HG02943 (cell line): ENCODE measurements around the gene GGA1.
"Not testable (repeated sequence)": the region's sequence is repeated elsewhere in the genome, so short reads cannot be mapped to it uniquely, and the experiment has no call there.

Source experiments
- ATAC-seq: cut with Tn5 transposase; IDR thresholded peaks from one replicate; pipeline ENCODE4 v1.9.1; 2021; ENCODE audit warnings: mild to moderate bottlenecking, low read depth, moderate library complexity; ENCODE audit not compliant: unreplicated experiment

Gene GGA1

DNA sequence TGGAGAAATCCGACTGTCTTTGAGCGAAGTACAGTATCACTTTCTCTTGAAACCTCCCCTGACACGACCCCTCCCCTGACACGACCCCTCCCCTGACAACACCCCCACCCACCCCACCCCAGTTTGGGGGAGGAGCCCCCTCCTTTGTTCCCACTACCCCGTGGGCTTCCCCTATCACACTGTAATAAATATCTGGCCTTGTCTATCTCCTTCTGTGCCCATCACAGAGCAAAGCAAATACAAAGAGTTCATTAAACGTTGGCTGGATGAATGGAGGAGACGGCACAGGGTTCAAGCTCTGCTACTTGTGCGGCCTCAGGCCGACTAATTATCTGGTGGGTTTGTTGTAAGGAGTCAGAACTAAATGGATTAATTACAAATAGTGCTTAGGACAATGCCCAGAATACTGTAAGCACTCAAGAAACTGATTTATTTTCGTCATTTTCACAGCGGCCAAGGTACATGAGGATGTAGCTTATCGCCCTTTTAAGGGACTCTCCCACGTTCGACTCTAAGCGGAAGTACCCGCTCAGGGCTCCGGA lies 628 bp upstream of the GGA1 start:
- no peak for ATAC-seq

DNA sequence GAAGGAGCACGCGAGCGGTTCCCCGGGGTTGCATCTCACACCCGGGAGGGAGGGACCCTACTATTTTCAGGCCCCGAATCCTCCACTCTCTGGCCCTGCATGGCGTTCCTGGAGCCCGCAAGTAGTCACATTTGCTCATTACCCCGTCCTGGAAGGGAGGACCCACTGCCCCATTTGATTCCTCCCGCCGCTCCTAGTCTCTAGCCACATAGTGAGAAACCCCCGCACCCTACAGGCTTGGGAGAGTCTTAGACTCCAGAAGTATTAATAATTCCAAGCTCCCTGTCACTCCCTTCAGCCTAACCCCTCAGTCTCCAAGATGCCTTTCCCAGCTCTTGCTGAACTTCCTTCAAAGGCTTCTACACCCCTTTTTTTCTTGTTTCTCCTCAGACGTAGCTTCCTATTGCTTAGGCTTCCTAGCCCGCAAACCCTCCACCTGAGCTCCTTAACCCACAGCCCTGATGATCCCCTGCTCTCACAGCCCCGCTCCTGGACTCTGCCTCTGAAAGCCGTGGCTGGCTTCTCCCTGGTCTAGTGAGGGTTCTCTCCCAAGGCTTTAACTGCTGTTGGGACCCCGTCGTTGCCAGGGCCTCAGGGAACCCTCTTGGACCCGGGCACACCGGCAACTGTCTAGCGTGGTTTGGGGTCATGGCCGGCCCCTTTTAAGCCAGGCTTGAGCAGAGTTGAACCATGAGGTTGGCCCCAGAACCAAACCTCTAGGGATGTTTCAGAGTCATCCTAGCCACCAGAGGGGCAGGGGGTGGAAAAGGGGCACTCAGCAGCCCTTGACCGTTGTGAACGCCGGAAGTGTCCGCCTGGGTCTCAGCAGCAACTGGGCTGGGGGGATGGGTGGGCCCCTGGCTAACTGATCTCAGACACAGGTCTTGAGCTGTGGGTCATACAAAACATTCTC lies 862 bp downstream of the GGA1 start:
- ATAC-seq: no peak

DNA sequence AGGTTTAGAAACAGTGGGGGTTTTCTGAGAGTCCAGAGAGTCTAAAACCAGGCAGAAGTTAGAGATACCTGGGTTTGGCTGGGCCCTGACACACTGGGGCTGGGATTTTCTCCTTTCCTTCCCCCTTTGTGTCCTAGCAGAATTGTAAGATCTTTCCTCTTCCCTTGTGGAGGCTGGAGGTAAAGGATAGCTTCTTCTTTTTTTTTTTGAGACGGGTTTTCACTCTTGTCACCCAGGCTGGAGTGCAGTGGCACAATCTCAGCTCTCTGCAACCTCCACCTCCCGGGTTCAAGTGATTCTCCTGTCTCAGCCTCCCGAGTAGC lies 1.5 kb downstream of the GGA1 start:
- ATAC-seq: not testable (repeated sequence)

DNA sequence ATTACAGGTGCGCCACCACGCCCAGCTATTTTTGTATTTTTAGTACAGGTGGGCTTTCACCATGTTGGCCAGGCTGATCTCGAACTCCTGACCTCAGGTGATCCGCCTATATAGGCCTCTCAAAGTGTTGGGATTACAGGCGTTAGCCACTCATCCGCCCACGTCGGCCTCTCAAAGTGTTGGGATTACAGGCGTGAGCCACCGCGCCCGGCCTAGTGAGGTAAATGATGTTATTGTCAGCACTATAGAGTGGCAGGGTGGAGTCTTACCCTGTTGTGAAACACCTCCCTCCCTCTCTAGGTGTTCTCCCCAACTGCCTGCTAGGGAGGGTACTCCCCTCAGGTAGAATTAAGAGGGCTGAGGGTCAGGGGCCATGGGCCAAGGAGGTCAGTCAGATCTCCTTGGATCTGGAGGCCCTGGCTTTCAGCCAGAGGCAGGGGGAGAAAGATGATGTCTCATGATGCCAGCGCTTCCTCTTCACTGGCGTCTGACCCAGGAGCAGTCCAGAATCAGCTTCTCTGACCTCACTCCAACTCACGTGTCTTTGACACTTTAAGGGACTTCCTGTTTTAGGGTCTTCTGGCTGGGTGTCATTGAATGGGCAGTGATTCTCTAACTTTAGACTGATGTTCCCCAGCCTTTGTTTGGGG lies 2.0 kb downstream of the GGA1 start:
- ATAC-seq: no peak

DNA sequence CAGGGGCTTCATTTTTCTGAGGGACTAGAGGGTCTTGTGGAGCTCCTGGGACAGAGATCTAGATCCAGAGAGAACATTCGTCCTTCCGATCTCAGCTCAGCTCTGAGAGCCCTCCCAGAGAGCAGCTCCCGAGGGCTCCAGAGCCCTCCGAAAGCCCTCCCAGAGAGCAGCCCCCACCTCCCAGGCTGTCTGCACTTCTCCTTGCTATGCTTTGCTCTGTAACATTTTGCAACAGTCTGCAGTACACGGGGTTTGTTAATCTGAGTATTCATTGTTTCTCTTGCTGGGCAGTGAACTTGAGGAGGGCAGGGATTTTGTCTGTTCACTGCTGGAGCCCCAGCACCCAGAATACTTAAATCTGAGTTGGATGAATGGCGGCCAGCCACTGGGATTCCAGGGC lies 2.6 kb downstream of the GGA1 start:
- no peak for ATAC-seq

DNA sequence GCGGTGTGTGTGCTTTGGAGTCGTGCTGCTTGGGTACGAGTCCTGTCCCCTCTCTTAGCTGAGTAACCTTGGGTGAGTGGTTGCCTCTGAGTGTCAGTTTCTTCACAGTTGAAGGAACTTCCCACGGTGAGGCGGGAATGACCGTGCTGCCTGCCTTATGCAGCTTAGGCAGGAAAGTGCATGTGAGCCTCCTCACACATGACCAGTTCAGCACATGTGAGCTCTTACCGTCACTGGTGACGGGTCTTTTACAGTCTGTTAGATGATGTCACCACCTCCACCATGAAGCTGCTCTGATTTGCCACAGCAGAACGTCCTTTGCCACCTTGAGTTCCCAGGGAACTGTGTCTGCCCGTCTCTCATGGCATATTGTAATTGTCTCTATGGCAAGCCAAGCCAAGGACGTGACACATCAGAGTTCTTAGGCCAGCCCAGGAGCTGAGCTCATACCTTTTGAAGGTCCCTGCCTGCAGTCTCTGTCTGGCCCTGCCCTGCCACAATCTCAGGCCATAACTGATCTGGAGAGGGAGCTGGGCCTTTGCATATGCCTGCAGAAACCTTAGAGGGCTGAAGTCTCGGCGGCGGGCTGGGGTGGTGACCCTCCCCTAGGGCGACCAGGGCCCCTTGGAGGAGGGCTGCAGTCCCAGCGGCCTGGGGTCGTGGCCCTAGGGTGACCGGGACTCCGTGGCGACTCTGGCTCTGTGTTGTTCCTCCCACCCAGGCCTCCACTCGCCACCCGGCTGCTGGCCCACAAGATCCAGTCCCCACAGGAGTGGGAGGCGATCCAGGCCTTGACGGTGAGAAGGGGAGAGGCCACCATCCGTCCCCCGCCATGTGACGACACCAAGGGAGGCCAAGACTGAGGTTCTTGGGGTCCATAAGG lies 7.8 kb downstream of the GGA1 start:
- no peak for ATAC-seq

DNA sequence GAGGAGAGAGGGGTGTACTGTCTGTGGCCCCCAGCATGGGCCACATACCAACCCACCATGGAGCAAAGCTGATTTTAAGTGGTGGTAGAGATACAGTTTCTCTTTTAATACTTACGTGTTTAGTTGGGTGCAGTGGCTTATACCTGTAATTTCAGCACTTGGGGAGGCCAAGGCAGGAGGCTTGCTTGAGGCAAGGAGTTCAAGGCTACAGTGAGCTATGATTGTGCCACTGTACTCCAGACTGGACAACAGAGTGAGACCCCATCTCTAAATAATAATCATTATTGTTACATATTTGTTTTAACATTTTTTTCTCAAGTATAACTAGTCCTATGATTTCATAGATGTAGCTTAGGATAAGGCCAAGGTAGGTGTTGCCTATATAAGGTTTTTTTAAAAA lies 8.8 kb downstream of the GGA1 start:
- no peak for ATAC-seq

DNA sequence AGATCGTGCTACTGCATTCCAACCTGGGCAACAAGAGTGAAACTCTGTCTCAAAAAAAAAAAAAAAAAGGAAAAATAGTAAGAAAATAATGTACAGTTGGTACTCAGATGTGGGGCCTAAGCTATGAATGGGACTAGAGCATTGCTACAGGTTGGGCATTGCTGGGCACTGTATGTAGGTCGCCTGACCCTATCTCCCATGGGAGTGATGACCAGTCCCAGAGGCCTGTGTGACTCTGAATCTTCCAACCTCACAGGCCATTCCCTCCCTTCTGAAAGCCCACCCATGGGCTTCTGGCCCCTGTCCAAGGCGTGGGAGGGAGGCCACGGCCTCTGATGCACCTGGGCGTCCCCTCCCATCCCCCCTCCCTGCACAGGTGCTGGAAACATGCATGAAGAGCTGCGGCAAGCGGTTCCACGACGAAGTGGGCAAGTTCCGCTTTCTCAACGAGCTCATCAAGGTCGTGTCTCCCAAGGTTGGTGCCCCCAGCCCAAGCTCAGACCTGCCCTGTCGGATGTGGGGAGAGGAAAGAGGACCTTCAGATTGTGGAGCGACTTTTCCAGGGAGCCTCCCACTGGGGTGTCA lies 9.5 kb downstream of the GGA1 start:
- no peak for ATAC-seq

DNA sequence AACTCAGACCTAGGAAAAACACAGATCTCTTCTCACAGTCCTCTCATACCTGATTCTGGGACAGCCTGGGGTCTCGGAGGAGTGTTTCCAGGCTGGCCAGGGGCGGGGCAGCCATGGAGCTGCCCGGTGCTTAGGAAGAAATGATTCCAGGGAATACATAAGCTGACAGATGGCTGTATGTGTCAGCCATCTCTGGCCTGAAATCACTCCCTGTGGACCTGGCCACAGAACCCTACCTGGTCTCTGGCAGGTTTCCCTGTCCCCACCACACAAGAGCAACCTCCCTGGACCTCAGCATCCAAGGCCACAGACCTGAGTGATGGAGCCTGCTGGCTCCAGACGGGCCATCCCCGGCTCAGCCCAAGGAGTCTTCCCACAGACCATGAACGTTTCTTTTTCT lies 10.0 kb downstream of the GGA1 start:
- no peak for ATAC-seq

DNA sequence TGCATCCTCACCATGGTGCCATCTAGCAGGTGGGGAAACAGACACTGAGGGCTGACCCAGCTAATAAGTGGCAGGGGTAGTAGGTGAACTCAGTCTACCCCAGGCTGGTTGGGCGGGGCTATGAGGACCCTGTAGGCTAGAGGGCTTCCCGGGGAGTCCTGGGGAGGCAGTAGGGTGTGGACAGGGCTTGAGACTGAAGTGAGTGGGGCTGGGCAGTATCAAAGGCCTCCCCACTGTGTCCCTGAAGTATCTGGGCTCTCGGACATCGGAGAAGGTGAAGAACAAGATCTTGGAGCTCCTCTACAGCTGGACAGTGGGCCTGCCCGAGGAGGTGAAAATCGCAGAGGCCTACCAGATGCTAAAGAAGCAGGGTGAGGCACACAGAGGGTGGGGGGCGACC lies 11.4 kb downstream of the GGA1 start:
- ATAC-seq: no peak

DNA sequence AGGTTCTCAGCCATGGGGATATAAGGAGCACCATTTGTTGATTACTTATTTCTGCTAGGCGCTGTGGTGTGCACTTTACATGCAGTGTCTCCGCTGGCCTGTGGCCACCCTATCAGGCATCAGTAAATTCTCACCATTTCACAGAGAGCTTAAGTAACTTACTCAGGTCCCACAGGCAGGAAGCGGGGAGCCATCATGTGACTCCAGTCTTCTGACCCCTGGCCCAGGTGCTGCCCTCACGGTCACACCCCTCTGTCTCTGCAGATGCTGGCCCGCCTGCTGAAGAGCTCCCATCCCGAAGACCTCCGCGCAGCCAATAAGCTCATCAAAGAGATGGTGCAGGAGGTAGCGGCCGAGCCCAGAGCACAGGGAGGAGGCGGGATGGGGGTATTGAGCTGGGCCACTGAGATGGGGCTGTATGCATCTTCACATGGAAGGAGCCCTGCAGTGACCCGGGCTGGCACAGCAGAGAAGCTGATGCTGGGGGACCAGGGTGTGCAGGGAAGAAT lies 12.8 kb downstream of the GGA1 start:
- ATAC-seq: no peak

DNA sequence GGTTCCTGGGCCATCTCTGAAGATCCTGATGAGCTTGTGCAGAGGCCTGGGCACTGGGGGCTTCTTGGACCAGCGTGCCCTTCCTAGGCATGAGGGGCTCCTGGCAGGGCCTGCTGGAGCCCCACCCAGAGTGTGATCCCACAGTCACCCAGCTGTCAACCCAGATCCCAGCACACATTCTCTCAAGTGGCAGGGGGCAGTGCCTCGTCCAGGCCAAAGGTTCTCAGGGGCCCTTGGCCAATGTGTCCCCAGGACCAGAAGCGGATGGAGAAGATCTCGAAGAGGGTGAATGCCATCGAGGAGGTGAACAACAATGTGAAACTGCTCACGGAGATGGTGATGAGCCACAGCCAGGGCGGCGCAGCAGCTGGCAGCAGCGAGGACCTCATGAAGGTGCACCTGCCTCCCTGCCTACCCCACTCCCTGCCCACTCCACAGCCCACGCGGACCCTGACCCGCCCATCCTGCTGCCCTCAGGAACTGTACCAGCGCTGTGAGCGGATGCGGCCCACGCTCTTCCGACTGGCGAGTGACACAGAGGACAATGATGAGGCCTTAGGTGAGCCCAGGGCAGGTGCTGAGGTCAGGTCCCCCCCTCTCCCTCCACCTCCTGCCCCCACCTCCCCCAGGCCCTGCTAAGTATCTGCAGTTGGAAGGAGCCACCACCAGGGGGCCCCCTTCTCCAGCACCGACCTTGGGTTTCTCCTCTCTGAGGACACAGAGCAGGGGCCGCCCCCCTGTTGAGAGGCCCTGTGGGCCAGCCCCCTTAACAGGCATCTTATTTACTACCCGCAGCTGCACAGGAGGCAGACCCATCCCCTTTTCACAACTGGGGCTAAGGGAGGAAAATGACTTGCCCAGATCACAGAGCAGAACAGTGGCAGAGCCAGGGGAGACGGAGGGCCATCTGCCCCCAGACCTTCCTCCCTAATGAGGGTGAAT lies 14.7 kb downstream of the GGA1 start:
- no peak for ATAC-seq

DNA sequence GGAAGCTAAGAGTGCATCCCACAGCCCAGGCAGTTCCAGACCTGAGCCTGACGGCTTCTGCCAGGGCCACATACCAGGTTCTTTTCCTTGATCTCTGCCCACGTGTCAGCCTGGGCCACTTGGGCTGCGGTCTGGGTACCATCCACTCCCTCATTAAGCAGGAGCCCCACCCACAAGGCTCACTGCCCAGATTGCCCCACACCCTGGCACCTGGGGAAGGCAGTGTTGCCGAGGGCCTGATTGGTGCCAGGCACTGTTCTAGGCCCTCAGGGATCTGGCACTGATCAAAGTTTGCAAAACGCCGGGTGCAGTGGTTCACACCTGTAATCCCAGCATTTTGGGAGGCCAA lies 15.4 kb downstream of the GGA1 start:
- ATAC-seq: no peak

DNA sequence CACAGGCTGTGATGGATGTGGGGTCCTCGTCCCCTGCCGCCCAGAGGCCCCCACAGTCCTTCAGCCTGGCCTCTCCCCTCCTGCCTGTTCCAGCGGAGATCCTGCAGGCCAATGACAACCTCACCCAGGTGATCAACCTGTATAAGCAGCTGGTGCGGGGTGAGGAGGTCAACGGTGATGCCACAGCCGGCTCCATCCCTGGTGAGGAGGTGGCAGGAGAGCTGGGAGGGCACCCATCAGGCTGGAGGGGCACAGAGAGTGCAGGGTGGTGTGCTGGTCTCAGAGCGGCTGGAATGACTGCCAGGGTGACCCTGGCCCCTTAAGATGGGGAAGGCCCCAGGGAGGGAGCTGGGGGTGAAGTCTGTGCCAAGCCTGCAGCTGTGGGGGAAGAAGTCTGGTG lies 16.2 kb downstream of the GGA1 start:
- no peak for ATAC-seq

DNA sequence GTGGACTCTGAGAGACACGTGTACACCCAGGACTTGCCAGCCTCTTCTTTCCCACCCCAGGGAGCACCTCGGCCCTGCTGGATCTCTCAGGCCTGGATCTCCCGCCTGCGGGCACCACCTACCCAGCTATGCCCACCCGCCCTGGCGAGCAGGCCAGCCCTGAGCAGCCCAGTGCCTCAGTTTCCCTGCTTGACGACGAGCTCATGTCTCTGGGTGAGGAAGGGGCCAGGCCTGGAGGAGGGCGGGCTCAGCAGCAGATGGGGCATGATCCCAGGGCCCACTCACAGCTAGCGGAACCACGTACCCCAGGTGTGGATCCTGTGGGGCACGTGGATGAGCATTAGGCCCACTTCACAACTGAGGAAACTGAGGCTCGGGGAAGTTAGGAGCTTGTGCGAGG lies 17.1 kb downstream of the GGA1 start:
- no peak for ATAC-seq

DNA sequence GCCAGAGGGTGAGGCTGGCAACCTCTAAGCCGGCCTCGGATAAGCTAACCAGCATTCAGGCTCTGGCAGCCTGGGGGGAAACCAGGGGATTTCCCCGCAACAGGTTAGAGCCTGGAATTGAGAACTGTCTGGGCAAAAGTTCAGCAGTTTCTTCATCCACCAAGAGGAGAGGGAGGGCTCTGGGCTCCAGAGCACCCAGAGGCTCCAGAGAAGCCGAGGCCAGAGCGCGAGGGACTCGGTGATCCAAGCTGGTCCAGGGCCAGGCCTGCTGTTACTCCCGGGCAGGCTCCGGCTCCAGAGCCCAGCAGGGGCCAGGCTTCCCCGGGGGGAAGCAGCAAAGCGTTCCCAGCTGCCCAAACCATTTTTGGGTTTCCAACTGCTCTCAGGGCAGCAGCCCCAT lies 17.5 kb downstream of the GGA1 start:
- ATAC-seq: no peak

DNA sequence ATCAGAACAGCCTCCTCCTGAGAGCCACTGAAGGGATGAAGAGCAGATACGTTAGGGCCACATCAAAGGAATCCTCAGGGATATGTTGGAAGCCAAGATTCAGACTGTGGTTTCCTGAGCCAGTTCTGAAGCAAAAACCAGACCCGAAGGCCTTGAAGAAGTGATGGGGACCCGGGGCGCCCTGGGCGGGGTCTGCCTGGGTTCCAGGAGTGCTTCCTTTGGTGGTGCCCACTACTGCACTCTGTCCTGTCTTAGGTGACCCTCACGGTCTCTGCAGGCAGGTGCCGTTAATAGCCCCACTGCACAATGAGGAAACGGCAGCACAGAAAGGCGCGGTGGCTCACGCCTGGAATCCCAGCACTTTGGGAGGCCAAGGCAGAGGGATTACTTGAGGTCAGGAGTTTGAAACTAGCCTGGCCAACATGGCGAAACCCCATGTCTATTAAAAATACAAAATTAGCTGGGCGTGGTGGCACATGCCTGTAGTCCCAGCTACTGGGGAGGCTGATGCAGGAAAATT lies 18.0 kb downstream of the GGA1 start:
- ATAC-seq: no peak

DNA sequence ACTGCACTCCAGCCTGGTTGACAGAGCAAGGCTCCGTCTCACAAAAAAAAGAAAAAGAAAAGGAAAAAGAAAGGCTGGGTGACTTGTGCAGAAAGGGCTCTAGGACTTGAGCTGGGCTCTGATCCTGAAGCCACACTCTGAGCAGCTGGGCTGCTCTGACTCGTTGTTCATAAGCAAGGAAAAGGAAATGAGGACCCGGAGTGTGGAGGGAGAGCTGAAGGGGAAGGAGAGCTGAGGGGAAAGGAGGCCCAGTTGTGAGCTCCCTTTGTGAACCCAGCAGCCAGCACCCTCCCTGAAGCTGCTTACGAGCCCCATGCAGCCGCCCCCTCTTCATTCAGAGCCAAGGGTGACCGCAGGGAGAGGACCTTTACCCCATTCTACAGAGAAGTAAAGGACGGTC lies 18.5 kb downstream of the GGA1 start:
- ATAC-seq: no peak

DNA sequence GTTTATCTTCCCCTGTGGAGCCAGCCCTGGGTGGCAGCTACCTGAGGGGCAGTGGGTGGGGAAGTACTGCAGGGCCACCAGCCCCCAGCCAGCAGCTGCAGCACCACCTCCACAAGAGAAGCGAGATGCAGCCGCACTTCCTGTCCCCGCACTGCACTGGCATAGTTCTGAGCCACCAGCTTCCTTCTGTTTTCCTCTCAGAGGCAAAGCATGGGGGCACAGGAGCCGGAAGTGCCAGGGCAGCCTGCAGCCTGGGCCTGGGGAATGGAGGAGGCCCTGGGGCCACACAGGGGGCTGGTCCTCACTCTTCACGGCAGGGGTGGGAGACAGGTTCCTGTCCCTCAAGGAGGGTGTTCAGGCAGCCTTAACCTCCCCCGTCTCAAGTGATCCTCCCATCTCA lies 18.9 kb downstream of the GGA1 start:
- ATAC-seq: no peak
